Effector memory CD8-positive, alpha-beta T cell (primary cell): Measurements from ENCODE around the gene RFPL1.
"Not testable (repeated sequence)": the region's sequence is repeated elsewhere in the genome, so short reads cannot be mapped to it uniquely, and the experiment has no call there.

Source experiments
- ATAC-seq: fragments of 150-1000 bp; cut with Tn5 transposase; replicated peaks from 2 replicates; pipeline ENCODE4 v1.10.0; 2021; ENCODE audit warnings: mild to moderate bottlenecking, moderate library complexity
- DNase-seq, 3 experiments: peaks; one replicate each; pipeline ENCODE4 v3.0.0; 2021
- H3K27ac Mint-ChIP-seq, 2 donors: one replicate each; pipeline ENCODE4 v1.8.0; 2022; ENCODE audit warnings: mild to moderate bottlenecking in 2 of 2, mixed read lengths in 2 of 2, moderate library complexity in 2 of 2
- H3K27me3 Mint-ChIP-seq, 2 donors: one replicate each; pipeline ENCODE4 v1.8.0; 2022; ENCODE audit warnings: mixed read lengths in 2 of 2
- H3K36me3 Mint-ChIP-seq: one replicate; pipeline ENCODE4 v1.8.0; 2022; ENCODE audit warnings: mild to moderate bottlenecking, moderate library complexity, mixed read lengths; ENCODE audit not compliant: insufficient read depth
- H3K4me1 Mint-ChIP-seq, 2 donors: one replicate each; pipeline ENCODE4 v1.8.0; 2022; ENCODE audit warnings: low read depth in 2 of 2, mixed read lengths in 2 of 2
- H3K4me3 Mint-ChIP-seq, 2 donors: one replicate each; pipeline ENCODE4 v1.8.0; 2022; ENCODE audit warnings: mild to moderate bottlenecking in 2 of 2, mixed read lengths in 2 of 2, moderate library complexity in 2 of 2
- H3K9me3 Mint-ChIP-seq, 2 donors: one replicate each; pipeline ENCODE4 v1.8.0; 2022; ENCODE audit warnings: mixed read lengths in 2 of 2

RFPL1 gene

GRCh38 chr22:29485448-29485847 is 47.1 kb downstream of the RFPL1 start:
- H3K36me3 Mint-ChIP-seq, result no peaks in the 10 kb centered on the region
- DNase-seq (no peak), ATAC-seq (no peak)
- no peaks in the 10 kb centered on the region for H3K9me3 Mint-ChIP-seq
- H3K4me1 Mint-ChIP-seq, result peaks cover 6% of the 10 kb centered on the region in 2 donors
- H3K27me3 Mint-ChIP-seq, result peaks cover 13 to 17% of the 10 kb centered on the region in 2 donors
- H3K27ac Mint-ChIP-seq, result no peak overlapping the region
- no peak overlapping the region for H3K4me3 Mint-ChIP-seq

GRCh38 chr22:29487426-29487986 is 49.1 kb downstream of the RFPL1 start:
- no peak for DNase-seq
- H3K36me3 Mint-ChIP-seq, result no peaks in the 10 kb centered on the region
- H3K27me3 Mint-ChIP-seq, result peaks cover 0 to 2% of the 10 kb centered on the region in 2 donors
- no peaks in the 10 kb centered on the region for H3K9me3 Mint-ChIP-seq
- ATAC-seq, result no peak
- H3K4me3 Mint-ChIP-seq, result no peak overlapping the region
- no peak overlapping the region for H3K27ac Mint-ChIP-seq
- no peaks in the 10 kb centered on the region for H3K4me1 Mint-ChIP-seq

- not testable (repeated sequence) for H3K9me3 Mint-ChIP-seq, ATAC-seq, H3K4me3 Mint-ChIP-seq, H3K27me3 Mint-ChIP-seq, H3K36me3 Mint-ChIP-seq, H3K4me1 Mint-ChIP-seq, DNase-seq
- peak overlapping the region in 1 of 2 donors; percentile 35 for H3K27ac Mint-ChIP-seq
These were observed 50.9 kb downstream of the RFPL1 start for GRCh38 chr22:29489127-29489780.

- Mint-ChIP-seq H3K9me3 (no peaks in the 10 kb centered on the region), H3K4me1 (no peaks in the 10 kb centered on the region), H3K27ac (no peak overlapping the region), H3K36me3 (no peaks in the 10 kb centered on the region), H3K27me3 (no peaks in the 10 kb centered on the region), H3K4me3 (no peak overlapping the region)
- DNase-seq (no peak), ATAC-seq (no peak)
These were observed 52.6 kb downstream of the RFPL1 start for GRCh38 chr22:29491012-29491411.
